Gastrocnemius medialis (tissue), 4 donors: ENCODE measurements around the gene MAP9. TPM values are rescaled to one million over a fixed set of nuclear protein-coding genes. Genes with fewer than 3 reads are reported as not detected.

ENCODE experiments used
- ATAC-seq, 2 donors: fragments of 150-250 bp; one replicate each; pipeline ENCODE4 v1.9.1; 2016
- DNase-seq, 2 donors: peaks; one replicate each; pipeline ENCODE4 v3.0.0-alpha.2; 2019
- H3K27ac ChIP-seq, 4 donors: fragments of 200-600 bp; sonication (generic); 1 replicate in 1 of 4; 2 replicates in 3 of 4; pipeline ENCODE4 v1.5.1; 2016 to 2018; ENCODE audit warnings: mild to moderate bottlenecking in 2 of 4, moderate library complexity in 1 of 4
- H3K27me3 ChIP-seq, 3 donors: fragments of 200-600 bp; sonication (generic) in 2 of 3; 1 replicate in 1 of 3; 2 replicates in 2 of 3; pipeline versions ENCODE4 v1.5.1 to v1.6.0; 2016 to 2019; ENCODE audit warnings: mild to moderate bottlenecking in 1 of 3, moderate library complexity in 1 of 3
- H3K36me3 ChIP-seq, 2 donors: fragments of 200-600 bp; sonication (generic) in 1 of 2; one replicate each; pipeline ENCODE4 v1.5.1; 2017 to 2018
- H3K4me1 ChIP-seq, 2 donors: fragments of 200-600 bp; sonication (generic) in 1 of 2; one replicate each; pipeline ENCODE4 v1.5.1; 2016 to 2017; ENCODE audit warnings: mild to moderate bottlenecking in 2 of 2
- H3K4me3 ChIP-seq, 4 donors: fragments of 200-600 bp; sonication (generic) in 3 of 4; 1 replicate in 1 of 4; 2 replicates in 3 of 4; pipeline ENCODE4 v1.5.1; 2016 to 2019; ENCODE audit warnings: mild to moderate bottlenecking in 2 of 4
- H3K9me3 ChIP-seq, 3 donors: fragments of 200-600 bp; sonication (generic) in 2 of 3; 1 replicate in 1 of 3; 2 replicates in 2 of 3; pipeline ENCODE4 v1.5.1; 2016 to 2019
- POLR2A ChIP-seq, 2 donors: fragments of 450-650 bp; IDR thresholded peaks; one replicate each; pipeline ENCODE4 v1.6.1; 2017; ENCODE audit warnings: antibody characterized with exemption in 2 of 2, mild to moderate bottlenecking in 2 of 2, moderate library complexity in 2 of 2
- in situ Hi-C, 4 donors: fragments of 200-750 bp; cut with MboI; loops; one replicate each; pipeline versions ENCODE4 v1.15.0 to v1.8.0; 2017; ENCODE audit warnings: low sequenced_read_pairs in 4 of 4
- intact Hi-C: fragments of 100-400 bp; cut with DNase I; formaldehyde crosslinking; loops from one replicate; pipeline ENCODE4 v1.15.1; 2023; ENCODE audit warnings: low total_unique reads
- total RNA-seq, 4 donors: library from RNA; depleted of rRNA; stranded (reverse); fragments of >200 nt; gene quantifications; one replicate each; pipeline versions ENCODE4 v1.1.0 to v1.2.3, GENCODE V29; 2016
- TF ChIP-seq, protein P1 (sequence below), 5 experiments: fragments of 450-650 bp in 3 of 5; fragments of 200-600 bp in 2 of 5; sonication (generic) in 2 of 5; IDR thresholded peaks in 4 of 5; conservative IDR thresholded peaks in 1 of 5; 1 replicate in 4 of 5; 2 replicates in 1 of 5; pipeline ENCODE4 v1.5.1; 2016 to 2019; ENCODE audit warnings: antibody characterized with exemption in 5 of 5, mild to moderate bottlenecking in 3 of 5, moderate library complexity in 3 of 5

MAP9 gene
- total RNA-seq, 4 donors from 2014 or later = 0.23 to 0.71 (median 0.41) TPM; not detected in 1

DNA sequence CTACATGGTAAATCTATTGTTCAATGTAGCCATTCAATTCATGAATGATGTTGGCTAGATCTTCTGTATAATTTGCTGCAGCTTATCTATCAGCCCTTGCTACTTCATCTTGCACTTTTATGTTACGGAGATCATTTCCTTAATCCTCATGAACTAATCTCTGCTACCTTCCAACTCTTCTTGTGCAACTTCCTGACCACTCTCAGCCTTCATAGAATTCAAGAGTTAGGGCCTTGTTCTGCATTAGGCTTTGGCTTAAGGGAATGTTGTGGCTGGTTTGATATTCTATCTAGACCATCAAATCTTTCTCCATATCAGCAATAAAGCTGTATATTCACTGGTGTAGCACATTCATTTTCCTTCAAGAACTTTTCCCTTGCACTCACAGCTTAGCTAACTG, 36.7 kb upstream of the MAP9 start:
- in situ Hi-C loops = no loop called here

DNA sequence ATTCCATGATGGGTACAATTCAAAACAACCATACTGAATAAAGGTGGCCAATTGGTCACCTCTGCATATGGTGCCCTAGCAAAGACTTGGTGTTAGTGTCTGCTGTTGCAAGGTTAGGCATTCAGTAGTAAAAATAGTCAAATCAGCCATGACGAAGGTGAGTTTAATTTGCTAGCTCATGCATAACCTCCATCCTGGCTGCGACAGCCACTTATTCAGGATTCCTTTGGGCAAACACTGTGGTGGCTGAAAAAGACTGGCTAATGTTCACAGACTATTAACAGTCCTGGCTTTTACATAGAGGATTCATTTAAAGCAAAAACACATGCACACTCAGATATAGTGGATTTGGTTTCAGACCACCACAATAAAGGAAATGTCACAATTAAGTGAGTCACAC, 34.8 kb upstream of the MAP9 start:
- H3K27me3 ChIP-seq = no peaks in the 10 kb centered on the region
- DNase-seq (no peak), ATAC-seq (no peak)
- no peak overlapping the region for H3K27ac ChIP-seq
- H3K4me3 ChIP-seq = no peak overlapping the region
- TF ChIP-seq, protein P1, sequence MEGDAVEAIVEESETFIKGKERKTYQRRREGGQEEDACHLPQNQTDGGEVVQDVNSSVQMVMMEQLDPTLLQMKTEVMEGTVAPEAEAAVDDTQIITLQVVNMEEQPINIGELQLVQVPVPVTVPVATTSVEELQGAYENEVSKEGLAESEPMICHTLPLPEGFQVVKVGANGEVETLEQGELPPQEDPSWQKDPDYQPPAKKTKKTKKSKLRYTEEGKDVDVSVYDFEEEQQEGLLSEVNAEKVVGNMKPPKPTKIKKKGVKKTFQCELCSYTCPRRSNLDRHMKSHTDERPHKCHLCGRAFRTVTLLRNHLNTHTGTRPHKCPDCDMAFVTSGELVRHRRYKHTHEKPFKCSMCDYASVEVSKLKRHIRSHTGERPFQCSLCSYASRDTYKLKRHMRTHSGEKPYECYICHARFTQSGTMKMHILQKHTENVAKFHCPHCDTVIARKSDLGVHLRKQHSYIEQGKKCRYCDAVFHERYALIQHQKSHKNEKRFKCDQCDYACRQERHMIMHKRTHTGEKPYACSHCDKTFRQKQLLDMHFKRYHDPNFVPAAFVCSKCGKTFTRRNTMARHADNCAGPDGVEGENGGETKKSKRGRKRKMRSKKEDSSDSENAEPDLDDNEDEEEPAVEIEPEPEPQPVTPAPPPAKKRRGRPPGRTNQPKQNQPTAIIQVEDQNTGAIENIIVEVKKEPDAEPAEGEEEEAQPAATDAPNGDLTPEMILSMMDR (IDR thresholded peaks at IDR 0.05 in 4 of 5, conservative IDR thresholded peaks at IDR 0.05 in 1 of 5) = no peak
- TF ChIP-seq POLR2A (IDR thresholded peaks at IDR 0.05) = no peak
- in situ Hi-C loops (no loop called here), intact Hi-C loops (no loop called here)
- H3K36me3 ChIP-seq = no peaks in the 10 kb centered on the region
- H3K9me3 ChIP-seq = no peaks in the 10 kb centered on the region
- H3K4me1 ChIP-seq = no peaks in the 10 kb centered on the region

More for the DNA sequence above, 36.7 kb upstream of the MAP9 start:
- Histone ChIP-seq H3K27me3 (no peaks in the 10 kb centered on the region), H3K4me3 (no peak overlapping the region), H3K36me3 (no peaks in the 10 kb centered on the region), H3K27ac (no peak overlapping the region), H3K9me3 (no peaks in the 10 kb centered on the region), H3K4me1 (no peaks in the 10 kb centered on the region)
- TF ChIP-seq POLR2A (IDR thresholded peaks at IDR 0.05) = no peak
- TF ChIP-seq, protein P1 (IDR thresholded peaks at IDR 0.05 in 4 of 5, conservative IDR thresholded peaks at IDR 0.05 in 1 of 5) = no peak
- ATAC-seq (no peak), DNase-seq (no peak)
- intact Hi-C loops = no loop called here

DNA sequence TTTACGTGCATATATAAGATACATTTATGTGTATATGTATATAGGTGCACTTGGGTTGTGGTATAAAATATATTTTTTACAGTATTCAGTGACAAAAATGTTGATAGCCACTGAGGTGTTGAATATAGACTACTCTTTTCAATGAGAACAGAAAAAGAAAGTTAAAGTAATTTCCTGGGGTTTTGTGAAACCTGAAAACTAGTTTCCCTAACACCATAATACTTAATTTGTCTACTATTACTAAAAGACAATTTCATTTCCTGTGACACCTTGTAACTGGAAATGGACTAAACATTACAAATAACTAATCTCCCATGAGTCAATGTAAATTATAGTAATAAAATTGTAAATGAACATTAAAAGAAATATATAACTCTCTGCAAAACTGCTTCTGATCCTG, 32.0 kb upstream of the MAP9 start:
- in situ Hi-C loops = no loop called here

DNA sequence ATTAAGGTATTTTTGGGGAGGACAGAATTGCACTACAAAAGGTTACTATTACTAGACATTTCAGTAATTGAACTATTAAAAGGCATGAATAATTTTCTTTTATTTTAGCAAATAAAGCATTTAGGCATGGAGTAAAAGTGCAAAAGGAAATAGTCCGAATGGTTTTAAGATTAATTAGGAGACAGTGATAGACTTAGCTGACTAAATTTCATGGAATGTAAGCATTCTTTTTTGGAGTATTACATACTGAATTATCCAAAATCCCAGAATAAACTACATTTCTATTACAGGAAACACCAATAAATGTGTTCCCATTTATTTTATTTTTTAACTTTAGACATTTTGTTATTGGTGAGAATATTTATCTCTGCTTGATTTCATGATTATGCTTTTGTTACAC, 30.7 kb upstream of the MAP9 start:
- ATAC-seq = no peak
- intact Hi-C loops (no loop called here), in situ Hi-C loops (no loop called here)
- H3K9me3 ChIP-seq = no peaks in the 10 kb centered on the region
- H3K27me3 ChIP-seq = no peaks in the 10 kb centered on the region
- no peaks in the 10 kb centered on the region for H3K4me1 ChIP-seq
- H3K27ac ChIP-seq = no peak overlapping the region
- no peak for DNase-seq
- H3K36me3 ChIP-seq = no peaks in the 10 kb centered on the region
- TF ChIP-seq, protein P1 (IDR thresholded peaks at IDR 0.05 in 4 of 5, conservative IDR thresholded peaks at IDR 0.05 in 1 of 5) = no peak
- no peak for TF ChIP-seq POLR2A (IDR thresholded peaks at IDR 0.05)
- no peak overlapping the region for H3K4me3 ChIP-seq

More for the DNA sequence above, 32.0 kb upstream of the MAP9 start:
- TF ChIP-seq, protein P1 (IDR thresholded peaks at IDR 0.05 in 4 of 5, conservative IDR thresholded peaks at IDR 0.05 in 1 of 5) = no peak
- no peak for TF ChIP-seq POLR2A (IDR thresholded peaks at IDR 0.05)
- no peaks in the 10 kb centered on the region for H3K36me3 ChIP-seq
- H3K27me3 ChIP-seq = no peaks in the 10 kb centered on the region
- no peak for ATAC-seq
- no peak for DNase-seq
- intact Hi-C loops = no loop called here
- H3K4me1 ChIP-seq = no peaks in the 10 kb centered on the region
- H3K4me3 ChIP-seq = no peak overlapping the region
- H3K27ac ChIP-seq = no peak overlapping the region
- no peaks in the 10 kb centered on the region for H3K9me3 ChIP-seq

DNA sequence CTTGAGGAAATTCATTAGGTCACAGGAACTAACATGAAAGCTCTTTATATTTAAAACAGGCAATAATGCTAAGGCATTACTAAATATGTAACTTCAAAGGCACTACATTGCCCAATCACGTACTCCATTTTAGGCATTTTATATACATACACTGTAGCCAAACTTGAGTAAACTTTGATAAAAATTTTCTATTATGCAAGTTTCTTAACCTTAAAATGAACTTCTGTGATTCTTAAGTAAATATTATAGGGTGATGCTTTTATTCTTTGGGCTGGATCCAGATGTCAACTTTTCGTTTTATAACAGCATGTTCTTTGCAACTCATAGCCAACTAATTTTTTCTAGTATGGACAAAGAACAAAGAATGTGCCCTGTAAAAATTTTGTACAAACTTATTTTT, 28.3 kb upstream of the MAP9 start:
- H3K27ac ChIP-seq = no peak overlapping the region

More for the DNA sequence above, 28.3 kb upstream of the MAP9 start:
- no peaks in the 10 kb centered on the region for H3K9me3 ChIP-seq
- no peak for ATAC-seq
- no peaks in the 10 kb centered on the region for H3K36me3 ChIP-seq
- no peak for TF ChIP-seq POLR2A (IDR thresholded peaks at IDR 0.05)
- TF ChIP-seq, protein P1 (IDR thresholded peaks at IDR 0.05 in 4 of 5, conservative IDR thresholded peaks at IDR 0.05 in 1 of 5) = no peak
- no peak overlapping the region for H3K4me3 ChIP-seq
- no peaks in the 10 kb centered on the region for H3K4me1 ChIP-seq
- intact Hi-C loops = no loop called here
- no peak for DNase-seq
- no peaks in the 10 kb centered on the region for H3K27me3 ChIP-seq
- in situ Hi-C loops = no loop called here
